GM12878 (cell line): Measurements from ENCODE around the gene IFNAR2. TPM values are rescaled to one million over a fixed set of nuclear protein-coding genes. Genes with fewer than 3 reads are reported as not detected.

Experiments used
- ATAC-seq: fragments of 200-7000 bp; cut with Tn5 transposase; 3 replicates; pipeline ENCODE4 v1.9.1; 2020; ENCODE audit warnings: mild to moderate bottlenecking, moderate library complexity
- BruUV-seq: library from RNA; stranded (reverse); fragments of 400-500 nt; replicated peaks from 2 replicates; lab custom pipeline; 2021; lab: Mats Ljungman, UMichigan
- CTCF ChIA-PET: fragments of 300-600 bp; sonication (Branson Sonifier 250); formaldehyde crosslinking; extraction: SDS; loops from one replicate; lab custom pipeline; 2021; ENCODE audit warnings: inconsistent platforms; lab: Yijun Ruan, JAX
- POLR2A ChIA-PET: fragments of 350-600 bp; formaldehyde crosslinking; extraction: SDS; loops from one replicate; lab custom pipeline; 2021; ENCODE audit warnings: inconsistent platforms; lab: Charles Lee
- RAD21 ChIA-PET: fragments of 300-600 bp; sonication (Branson Sonifier 250); formaldehyde crosslinking; loops from one replicate; lab custom pipeline; 2023; ENCODE audit warnings: antibody characterized with exemption; ENCODE audit not compliant: unreplicated experiment; lab: Charles Lee
- SMC1A ChIA-PET: fragments of 300-600 bp; sonication (Branson Sonifier 250); formaldehyde crosslinking; loops from one replicate; lab custom pipeline; 2023; ENCODE audit not compliant: unreplicated experiment, uncharacterized antibody; lab: Charles Lee
- DNase-seq: peaks from one replicate; pipeline ENCODE4 v3.0.0-alpha.2; 2011; ENCODE audit warnings: low read depth, low spot score
- FAIRE-seq: peaks from 3 replicates; lab custom pipeline; 2011; peaks lifted over from hg19 to GRCh38; lab: Jason Lieb, UNC
- H2AFZ ChIP-seq: 2 replicates; pipeline ENCODE4 v1.6.0; 2011; ENCODE audit warnings: low read depth, low read length, control low read depth; ENCODE audit not compliant: control insufficient read depth
- H3K27ac ChIP-seq: 2 replicates; pipeline ENCODE4 v1.5.1; 2011; ENCODE audit warnings: control low read depth; ENCODE audit not compliant: control insufficient read depth, insufficient read depth
- H3K27me3 ChIP-seq, 2 experiments: replicated peaks in 1 of 2; 2 replicates each; pipeline versions ENCODE4 v1.6.0 to v1.6.1; 2011; ENCODE audit warnings: low read length in 1 of 2; ENCODE audit not compliant: control insufficient read depth in 2 of 2, insufficient read depth in 2 of 2
- H3K36me3 ChIP-seq, 2 experiments: 2 replicates each; pipeline ENCODE4 v1.5.1; 2011; ENCODE audit warnings: low read length in 1 of 2; ENCODE audit not compliant: control insufficient read depth in 2 of 2, insufficient read depth in 2 of 2
- H3K4me1 ChIP-seq: 2 replicates; pipeline ENCODE4 v1.6.1; 2011; ENCODE audit warnings: mild to moderate bottlenecking, low read length, moderate library complexity, mixed read lengths; ENCODE audit not compliant: control insufficient read depth, insufficient read depth
- H3K4me2 ChIP-seq: 2 replicates; pipeline ENCODE4 v1.6.0; 2011; ENCODE audit warnings: control low read depth; ENCODE audit not compliant: control insufficient read depth, insufficient read depth
- H3K4me3 ChIP-seq: fragments of 200-600 bp; sonication (generic); 2 replicates; pipeline ENCODE4 v1.5.1; 2016
- H3K79me2 ChIP-seq: 2 replicates; pipeline ENCODE4 v1.6.0; 2011; ENCODE audit warnings: low read length; ENCODE audit not compliant: control insufficient read depth, insufficient read depth
- H3K9ac ChIP-seq: 2 replicates; pipeline ENCODE4 v1.8.0; 2011; ENCODE audit warnings: low read length, control low read depth, mixed read lengths; ENCODE audit not compliant: control insufficient read depth, insufficient read depth
- H3K9me3 ChIP-seq: replicated peaks from 3 replicates; pipeline ENCODE4 v1.5.1; 2011; ENCODE audit warnings: mild to moderate bottlenecking, low read length; ENCODE audit not compliant: control insufficient read depth, insufficient read depth
- H4K20me1 ChIP-seq: 2 replicates; pipeline ENCODE4 v1.6.0; 2011; ENCODE audit not compliant: control insufficient read depth, insufficient read depth
- BMI1 ChIP-seq: fragments of 450-650 bp; IDR thresholded peaks from 2 replicates; pipeline ENCODE4 v1.6.1; 2016; ENCODE audit warnings: mild to moderate bottlenecking, moderate library complexity, borderline replicate concordance
- EZH2 ChIP-seq: IDR thresholded peaks from 2 replicates; pipeline ENCODE4 v1.6.1; 2012; ENCODE audit warnings: low read depth, mild to moderate bottlenecking, control low read depth, inconsistent platforms, low read length, borderline replicate concordance; ENCODE audit not compliant: control insufficient read depth
- FOXK2 ChIP-seq: fragments of 450-650 bp; IDR thresholded peaks from 2 replicates; pipeline ENCODE4 v1.6.1; 2017; ENCODE audit warnings: mild to moderate bottlenecking, moderate library complexity
- FOXM1 ChIP-seq: IDR thresholded peaks from 2 replicates; pipeline ENCODE4 v1.6.1; 2012; ENCODE audit warnings: low read depth, mild to moderate bottlenecking, inconsistent platforms, low read length, moderate library complexity
- HDGF ChIP-seq: fragments of 450-650 bp; IDR thresholded peaks from 2 replicates; pipeline ENCODE4 v1.6.1; 2016; ENCODE audit warnings: antibody characterized with exemption
- POLR2AphosphoS5 ChIP-seq: IDR thresholded peaks from 2 replicates; pipeline ENCODE4 v1.6.1; 2011; ENCODE audit warnings: mild to moderate bottlenecking, low read length, inconsistent platforms
- RUNX3 ChIP-seq: IDR thresholded peaks from 2 replicates; pipeline ENCODE4 v1.6.1; 2012; ENCODE audit warnings: low read length, inconsistent platforms
- SUPT20H ChIP-seq: IDR thresholded peaks from 2 replicates; pipeline ENCODE4 v1.6.1; 2011; ENCODE audit warnings: low read depth, mild to moderate bottlenecking, low read length, moderate library complexity, borderline replicate concordance; ENCODE audit not compliant: control insufficient read depth
- WGBS: methylation state at CpG from one replicate; pipeline ENCODE4 v1.1.6; 2016; ENCODE audit warnings: low lambda C conversion rate; ENCODE audit not compliant: insufficient replicate concordance, insufficient coverage; ENCODE audit errors: missing lambda C conversion rate; 5-methylcytosine and 5-hydroxymethylcytosine counted together
- in situ Hi-C: fragments of 300-500 bp; cut with MboI; formaldehyde crosslinking; loops from 9 replicates; pipeline ENCODE4 v1.14.3; 2018; ENCODE audit warnings: mixed read lengths
- intact Hi-C: fragments of 100-400 bp; cut with micrococcal nuclease; formaldehyde crosslinking; loops from one replicate; pipeline ENCODE4 v1.14.2; 2022; ENCODE audit not compliant: unreplicated experiment
- polyA plus RNA-seq, 11 experiments: library from polyadenylated mRNA; depleted of rRNA in 4 of 11; unstranded in 6 of 11; stranded (reverse) in 5 of 11; fragments of >200 nt; fragmentation: Nextera tagmentation in 4 of 11; fragmentation: Illumina TruSeq in 1 of 11; extraction: Ambion mirVana in 4 of 11; extraction: Trizol in 1 of 11; gene quantifications; 1 replicate in 1 of 11; 2 replicates in 10 of 11; pipeline versions ENCODE4 v1.2.1 to v1.2.3, GENCODE V29; 2011 to 2016; ENCODE audit warnings: inconsistent platforms in 2 of 11, missing spikeins in 2 of 11, low read depth in 1 of 11
- total RNA-seq, 4 experiments: library from RNA; depleted of rRNA in 3 of 4; stranded (reverse); fragments of >200 nt in 3 of 4; fragmentation: Illumina TruSeq in 1 of 4; extraction: Trizol in 1 of 4; gene quantifications; 2 replicates each; pipeline versions ENCODE4 v1.2.1 to v1.2.3, GENCODE V29; 2013 to 2021

IFNAR2 gene
- total and polyA plus RNA-seq, 10 of the 15 experiments (the other 5 are each of a cell fraction or from before 2014, with no cell fraction given) = 8.5 to 99.7 (median 58.1) TPM

- BruUV-seq = no TSS peak
- no peaks in the 10 kb centered on the region; the same call in 2 of the 3 replicates for H3K9me3 ChIP-seq
- FAIRE-seq (no peak), DNase-seq (no peak), ATAC-seq (no peak)
- H3K79me2 ChIP-seq = no peaks in the 10 kb centered on the region; the same call in 1 of the 2 replicates
- RAD21 ChIA-PET = interaction anchor here (1.0 kb wide), 2 partner anchors 28 to 350 kb away, joined by 3 read pairs; no protein-coding TSS in a partner anchor
- H3K4me2 ChIP-seq = no peak overlapping the region
- H3K9ac ChIP-seq = no peak overlapping the region
- SMC1A ChIA-PET = interaction anchor here (0.9 to 2.5 kb wide), 7 partner anchors 10 to 179 kb away, joined by 3 to 7 read pairs (median 3); no protein-coding TSS in a partner anchor
- intact Hi-C loops = no loop called here
- no peak overlapping the region for H3K27ac ChIP-seq
- H2AFZ ChIP-seq = no peak overlapping the region
- no peak for TF ChIP-seq FOXM1
- TF ChIP-seq BMI1 = no peak
- no peak for TF ChIP-seq RUNX3
- no peak for TF ChIP-seq HDGF
- TF ChIP-seq SUPT20H = no peak
- no peak for TF ChIP-seq POLR2AphosphoS5
- TF ChIP-seq FOXK2 = no peak
- TF ChIP-seq EZH2 = no peak
- TF ChIP-seq, all 136 proteins: peak for 0
- in situ Hi-C loops = loop anchor here (25.0 kb wide), 1 partner anchor 1606 kb away; no protein-coding TSS in a partner anchor
- H3K4me3 ChIP-seq = no peak overlapping the region
- WGBS = 77% methylated on average over 6 of the region's 6 CpGs
- no peaks in the 10 kb centered on the region for H4K20me1 ChIP-seq
- no peaks in the 10 kb centered on the region for H3K4me1 ChIP-seq
- ChIA-PET CTCF (interaction anchor here (0.6 to 1.0 kb wide), 3 partner anchors 13 to 124 kb away, joined by 3 read pairs; no protein-coding TSS in a partner anchor), POLR2A (interaction anchor here (0.6 to 0.9 kb wide), 2 partner anchors 9 to 322 kb away, joined by 3 to 4 read pairs; no protein-coding TSS in a partner anchor)
- peaks cover 23 to 54% of the 10 kb centered on the region in 2 experiments for H3K36me3 ChIP-seq
- H3K27me3 ChIP-seq = no peaks in the 10 kb centered on the region
These were observed 26.3 kb downstream of the IFNAR2 start for GRCh38 chr21:33256019-33256418.
